Colonic mucosa (tissue), 2 donors: ENCODE results near the gene RALA. TPM values are rescaled to one million over a fixed set of nuclear protein-coding genes. Genes with fewer than 3 reads are reported as not detected.

ENCODE experiments used
- total RNA-seq, 2 donors: library from RNA; stranded (reverse); fragmentation: NEBNext Ultra II Directional in 1 of 2; extraction: Animal tissue kit (Norgen Biotek cat#: 25700) in 1 of 2; gene quantifications; one replicate each; pipeline ENCODE4 v1.2.1, GENCODE V29; 2021
- donor health status: DM: no; HTN: no; CAD: no.
- donor health status: DM: no; HTN: no; CAD: no.

The RALA gene
- total RNA-seq, 2 donors from 2014 or later: 47.8 to 55.6 TPM

Other genes with a start within 250 kb of the RALA start
- gene YAE1, start 57.2 kb upstream of the RALA start, total RNA-seq: 10 to 100 TPM; 21.8 to 23.2 TPM